Adrenal gland (tissue), 12 donors: ENCODE results near the gene LIMK2. TPM values are rescaled to one million over a fixed set of nuclear protein-coding genes. Genes with fewer than 3 reads are reported as not detected.
A peak's percentile ranks its signal among the peaks of the same experiment; 100 is the strongest.

Experiments
- DNase-seq, 7 donors: peaks; one replicate each; pipeline ENCODE4 v3.0.0-alpha.2; 2019 to 2020
- H3K27ac ChIP-seq, 5 donors: fragments of 200-600 bp; sonication (generic) in 4 of 5; 1 replicate in 3 of 5; 2 replicates in 2 of 5; pipeline versions ENCODE4 v1.5.1 to v1.8.0; 2016 to 2020; ENCODE audit warnings: mild to moderate bottlenecking in 1 of 5
- H3K27me3 ChIP-seq: fragments of 200-600 bp; 2 replicates; pipeline ENCODE4 v1.8.0; 2021
- H3K36me3 ChIP-seq, 2 donors: fragments of 200-600 bp; replicated peaks in 1 of 2; 1 replicate in 1 of 2; 2 replicates in 1 of 2; pipeline versions ENCODE4 v1.5.1 to v1.8.0; 2018 to 2022
- H3K4me1 ChIP-seq, 2 donors: fragments of 200-600 bp; replicated peaks in 1 of 2; 1 replicate in 1 of 2; 2 replicates in 1 of 2; pipeline versions ENCODE4 v1.5.1 to v1.8.0; 2018 to 2021
- H3K4me3 ChIP-seq, 4 donors: fragments of 200-600 bp; sonication (generic) in 3 of 4; one replicate each; pipeline ENCODE4 v1.5.1; 2016 to 2018
- H3K9me3 ChIP-seq, 3 donors: fragments of 200-600 bp; sonication (generic) in 1 of 3; replicated peaks in 1 of 3; 1 replicate in 2 of 3; 2 replicates in 1 of 3; pipeline versions ENCODE4 v1.5.1 to v1.8.0; 2016 to 2021
- CTCF ChIP-seq, 6 experiments: fragments of 450-650 bp in 4 of 6; fragments of 200-600 bp in 2 of 6; sonication (generic) in 1 of 6; IDR thresholded peaks; 1 replicate in 5 of 6; 2 replicates in 1 of 6; pipeline versions ENCODE4 v1.5.1 to v1.8.0; 2016 to 2021; ENCODE audit warnings: antibody characterized with exemption in 6 of 6, mild to moderate bottlenecking in 2 of 6, moderate library complexity in 1 of 6
- POLR2A ChIP-seq, 2 donors: fragments of 450-650 bp; IDR thresholded peaks; one replicate each; pipeline ENCODE4 v1.6.1; 2017; ENCODE audit warnings: antibody characterized with exemption in 2 of 2, mild to moderate bottlenecking in 2 of 2, moderate library complexity in 1 of 2
- WGBS, 4 donors: extraction: QIAGEN DNeasy Blood & Tissue Kit in 2 of 4; methylation state at CpG; one replicate each; pipeline versions ENCODE4 v1.1.5 to v1.1.7; 2013 to 2017; 5-methylcytosine and 5-hydroxymethylcytosine counted together
- intact Hi-C, 2 donors: fragments of 100-400 bp; cut with DNase I; formaldehyde crosslinking; loops; one replicate each; pipeline versions ENCODE4 v1.14.1 to v1.15.0; 2022 to 2023
- polyA plus RNA-seq, 3 donors: library from polyadenylated mRNA; stranded (reverse); fragments of 200-250 nt in 2 of 3; fragments of 350-450 nt in 1 of 3; fragmentation: Illumina TruSeq in 1 of 3; extraction: RNeasy Lipid Tissue Mini Kit (QIAGEN cat#74804) in 1 of 3; gene quantifications; one replicate each; pipeline ENCODE4 v1.2.3, GENCODE V29; 2013 to 2014
- total RNA-seq, 9 donors: library from RNA; depleted of rRNA in 4 of 9; stranded (reverse); fragments of >200 nt in 4 of 9; fragments of 120-200 nt in 1 of 9; fragmentation: NEBNext Ultra II Directional in 1 of 9; extraction: Animal tissue kit (Norgen Biotek cat#: 25700) in 1 of 9; gene quantifications; one replicate each; pipeline versions ENCODE4 v1.1.0 to v1.2.4, GENCODE V29; 2013 to 2023
- donor health status: healthy with polysubstance abuse.
- donor health status: Bipolar disorder and iron deficiency.
- donor health status: DM: yes; HTN: yes; CAD: no.
- donor health status: DM: no; HTN: no; CAD: no.
- donor health status: DM: no; HTN: no; CAD: no.
- donor health status: DM: yes; HTN: yes; CAD: no.

LIMK2 gene
- total and polyA plus RNA-seq, 12 donors, result 12.6 to 36.1 (median 20.2) TPM

- no peak overlapping the region for H3K4me3 ChIP-seq
- H3K27me3 ChIP-seq, result no peaks in the 10 kb centered on the region
- intact Hi-C loops, result no loop called here
- 87 to 100% (median 94%) methylated on average over 1 of the region's 1 CpG for WGBS, 4 donors
- H3K9me3 ChIP-seq, result no peaks in the 10 kb centered on the region
- peaks cover 0 to 14% of the 10 kb centered on the region in 2 donors for H3K4me1 ChIP-seq
- DNase-seq, result no peak
- no peaks in the 10 kb centered on the region for H3K36me3 ChIP-seq
- no peak for TF ChIP-seq POLR2A (IDR thresholded peaks at IDR 0.05)
- H3K27ac ChIP-seq, result no peak overlapping the region
These were observed 26.0 kb downstream of the LIMK2 start for GRCh38 chr22:31238057-31238456.

DNA sequence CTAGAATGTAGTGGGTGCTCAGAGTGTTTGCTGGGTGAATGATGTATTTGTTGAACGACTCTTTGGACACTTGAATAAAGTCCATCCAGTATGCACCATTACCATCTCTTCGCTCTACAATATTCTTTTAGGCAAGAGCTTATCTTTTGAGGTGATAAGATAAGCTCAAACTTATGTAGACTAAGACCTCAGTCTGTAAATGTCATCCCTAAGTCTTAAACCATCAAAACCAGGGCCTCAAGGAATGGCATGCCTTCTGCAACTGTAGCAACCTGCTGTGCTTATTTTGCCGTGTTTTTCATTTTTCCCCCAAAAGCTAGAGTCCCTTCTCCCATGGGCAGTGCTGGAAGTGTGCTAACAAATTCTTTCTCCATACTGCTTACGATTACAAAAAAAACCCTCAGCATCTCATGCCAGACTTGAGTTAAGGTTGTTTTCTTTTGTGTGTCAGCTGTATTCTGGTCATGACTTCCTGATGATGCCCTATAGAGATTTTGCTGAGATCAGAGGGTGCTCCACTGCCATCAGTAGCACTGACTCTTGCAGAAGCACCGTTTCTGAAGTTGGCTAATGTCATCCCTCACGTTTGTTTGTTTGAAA, 27.8 kb downstream of the LIMK2 start:
- Histone ChIP-seq H3K4me1 (peaks cover 0 to 14% of the 10 kb centered on the region in 2 donors), H3K27ac (no peak overlapping the region), H3K4me3 (no peak overlapping the region), H3K27me3 (no peaks in the 10 kb centered on the region), H3K36me3 (no peaks in the 10 kb centered on the region), H3K9me3 (no peaks in the 10 kb centered on the region)
- 63 to 81% (median 74%) methylated on average over 6 of the region's 6 CpGs for WGBS, 4 donors
- TF ChIP-seq CTCF (IDR thresholded peaks at IDR 0.05) (no peak), POLR2A (IDR thresholded peaks at IDR 0.05) (no peak)
- intact Hi-C loops, result no loop called here
- no peak for DNase-seq

- no peaks in the 10 kb centered on the region for H3K27me3 ChIP-seq
- DNase-seq, result no peak
- no peaks in the 10 kb centered on the region for H3K9me3 ChIP-seq
- WGBS, 4 donors, result 24 to 35% (median 33%) methylated on average over 1 of the region's 1 CpG
- peaks cover 0 to 14% of the 10 kb centered on the region in 2 donors for H3K4me1 ChIP-seq
- TF ChIP-seq CTCF (IDR thresholded peaks at IDR 0.05) (no peak), POLR2A (IDR thresholded peaks at IDR 0.05) (no peak)
- H3K27ac ChIP-seq, result no peak overlapping the region
- no peak overlapping the region for H3K4me3 ChIP-seq
- H3K36me3 ChIP-seq, result no peaks in the 10 kb centered on the region
- intact Hi-C loops, result no loop called here
These were observed 29.1 kb downstream of the LIMK2 start for GRCh38 chr22:31241200-31241599.

DNA sequence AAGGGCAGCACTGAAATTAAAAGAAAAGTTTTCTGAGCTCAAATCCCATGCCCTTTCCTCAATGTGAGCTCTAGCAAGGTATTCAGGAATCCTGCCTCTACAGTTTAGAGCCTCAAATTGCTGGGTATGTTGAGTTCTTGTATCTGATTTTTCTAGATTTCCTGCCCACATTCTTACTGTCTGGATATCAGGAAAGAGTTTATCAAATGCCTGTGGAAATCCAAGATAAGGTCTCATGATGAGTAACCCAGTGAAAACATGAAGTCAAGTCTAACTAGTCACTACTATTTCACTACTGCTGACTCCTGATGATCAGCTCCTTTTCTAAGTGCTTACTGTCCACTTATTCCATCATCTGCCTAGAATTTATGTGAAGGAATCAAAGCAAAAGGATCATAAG, 29.8 kb downstream of the LIMK2 start:
- Histone ChIP-seq H3K4me1 (peaks cover 0 to 14% of the 10 kb centered on the region in 2 donors), H3K4me3 (no peak overlapping the region), H3K27ac (peak overlapping the region in 1 of 5 donors; percentile 6), H3K9me3 (no peaks in the 10 kb centered on the region), H3K27me3 (no peaks in the 10 kb centered on the region), H3K36me3 (no peaks in the 10 kb centered on the region)
- no peak for TF ChIP-seq POLR2A (IDR thresholded peaks at IDR 0.05)
- no peak for TF ChIP-seq CTCF (IDR thresholded peaks at IDR 0.05)
- intact Hi-C loops, result no loop called here
- DNase-seq, result no peak
